Measurements from ENCODE around the gene KRT76. TPM values are rescaled to one million over a fixed set of nuclear protein-coding genes. Genes with fewer than 3 reads are reported as not detected.
"Not testable (repeated sequence)": the region's sequence is repeated elsewhere in the genome, so short reads cannot be mapped to it uniquely, and the experiment has no call there.

The KRT76 gene
- total RNA-seq, 1 donor from 2014 or later: not detected

- Mint-ChIP-seq H3K9me3 (peaks cover 4% of the 10 kb centered on the region), H3K36me3 (ENCODE audit: low read depth) (peaks cover 3% of the 10 kb centered on the region), H3K27ac (no peak overlapping the region), H3K27me3 (ENCODE audit: low read depth) (peaks cover 1% of the 10 kb centered on the region), H3K4me3 (ENCODE audit: low read depth) (no peak overlapping the region), H3K4me1 (ENCODE audit: low read depth) (no peaks in the 10 kb centered on the region)
- intact Hi-C loops (cut with micrococcal nuclease): no loop called here
- DNase-seq (ENCODE audit: low spot score): no peak
Observed at GRCh38 chr12:52765702-52766101, 11.4 kb downstream of the KRT76 start.

GRCh38 chr12:52763991-52764390 is 13.2 kb downstream of the KRT76 start:
- Mint-ChIP-seq H3K9me3 (peaks cover 5% of the 10 kb centered on the region), H3K27me3 (ENCODE audit: low read depth) (peaks cover 1% of the 10 kb centered on the region), H3K4me1 (ENCODE audit: low read depth) (no peaks in the 10 kb centered on the region), H3K27ac (no peak overlapping the region), H3K4me3 (ENCODE audit: low read depth) (no peak overlapping the region), H3K36me3 (ENCODE audit: low read depth) (peaks cover 4% of the 10 kb centered on the region)
- intact Hi-C loops (cut with micrococcal nuclease): no loop called here
- no peak for DNase-seq (ENCODE audit: low spot score)

- Mint-ChIP-seq H3K9me3 (peaks cover 5% of the 10 kb centered on the region), H3K27me3 (ENCODE audit: low read depth) (peaks cover 5% of the 10 kb centered on the region), H3K36me3 (ENCODE audit: low read depth) (peaks cover 4% of the 10 kb centered on the region), H3K27ac (no peak overlapping the region), H3K4me3 (ENCODE audit: low read depth) (no peak overlapping the region), H3K4me1 (ENCODE audit: low read depth) (no peaks in the 10 kb centered on the region)
- intact Hi-C loops (cut with micrococcal nuclease): no loop called here
- no peak for DNase-seq (ENCODE audit: low spot score)
Observed at GRCh38 chr12:52763036-52763659, 14.0 kb downstream of the KRT76 start.

GRCh38 chr12:52761802-52762201 is 15.3 kb downstream of the KRT76 start:
- Mint-ChIP-seq H3K4me1 (ENCODE audit: low read depth) (no peaks in the 10 kb centered on the region), H3K9me3 (peaks cover 5% of the 10 kb centered on the region), H3K27ac (no peak overlapping the region), H3K4me3 (ENCODE audit: low read depth) (no peak overlapping the region), H3K27me3 (ENCODE audit: low read depth) (peaks cover 5% of the 10 kb centered on the region), H3K36me3 (ENCODE audit: low read depth) (peaks cover 4% of the 10 kb centered on the region)
- no peak for DNase-seq (ENCODE audit: low spot score)
- intact Hi-C loops (cut with micrococcal nuclease): no loop called here

- H3K27ac Mint-ChIP-seq; H3K36me3 Mint-ChIP-seq (ENCODE audit: low read depth); H3K27me3 Mint-ChIP-seq (ENCODE audit: low read depth); intact Hi-C loops (cut with micrococcal nuclease); H3K4me3 Mint-ChIP-seq (ENCODE audit: low read depth); DNase-seq (ENCODE audit: low spot score); H3K4me1 Mint-ChIP-seq (ENCODE audit: low read depth); H3K9me3 Mint-ChIP-seq: not testable (repeated sequence)
Observed at GRCh38 chr12:52761218-52761617, 15.9 kb downstream of the KRT76 start.

- Mint-ChIP-seq H3K27ac (no peak overlapping the region), H3K4me3 (ENCODE audit: low read depth) (no peak overlapping the region), H3K4me1 (ENCODE audit: low read depth) (no peaks in the 10 kb centered on the region), H3K36me3 (ENCODE audit: low read depth) (peaks cover 4% of the 10 kb centered on the region), H3K9me3 (peaks cover 5% of the 10 kb centered on the region), H3K27me3 (ENCODE audit: low read depth) (peaks cover 4% of the 10 kb centered on the region)
- DNase-seq (ENCODE audit: low spot score): no peak
- intact Hi-C loops (cut with micrococcal nuclease): no loop called here
Observed at GRCh38 chr12:52760623-52761022, 16.5 kb downstream of the KRT76 start.

GRCh38 chr12:52759695-52760094 is 17.4 kb downstream of the KRT76 start:
- DNase-seq (ENCODE audit: low spot score): no peak
- Mint-ChIP-seq H3K27me3 (ENCODE audit: low read depth) (peaks cover 6% of the 10 kb centered on the region), H3K36me3 (ENCODE audit: low read depth) (peaks cover 4% of the 10 kb centered on the region), H3K4me1 (ENCODE audit: low read depth) (no peaks in the 10 kb centered on the region), H3K4me3 (ENCODE audit: low read depth) (no peak overlapping the region), H3K27ac (no peak overlapping the region), H3K9me3 (peaks cover 5% of the 10 kb centered on the region)
- intact Hi-C loops (cut with micrococcal nuclease): no loop called here

- Mint-ChIP-seq H3K36me3 (ENCODE audit: low read depth) (peaks cover 4% of the 10 kb centered on the region), H3K27me3 (ENCODE audit: low read depth) (peaks cover 6% of the 10 kb centered on the region), H3K27ac (no peak overlapping the region), H3K4me3 (ENCODE audit: low read depth) (no peak overlapping the region), H3K9me3 (peaks cover 5% of the 10 kb centered on the region), H3K4me1 (ENCODE audit: low read depth) (no peaks in the 10 kb centered on the region)
- DNase-seq (ENCODE audit: low spot score): no peak
- intact Hi-C loops (cut with micrococcal nuclease): no loop called here
Observed at GRCh38 chr12:52759218-52759617, 17.9 kb downstream of the KRT76 start.

GRCh38 chr12:52757449-52758176 is 19.5 kb downstream of the KRT76 start:
- no peak overlapping the region for H3K27ac Mint-ChIP-seq
- H3K36me3 Mint-ChIP-seq (ENCODE audit: low read depth): peaks cover 4% of the 10 kb centered on the region
- peaks cover 9% of the 10 kb centered on the region for H3K27me3 Mint-ChIP-seq (ENCODE audit: low read depth)
- peaks cover 5% of the 10 kb centered on the region for H3K9me3 Mint-ChIP-seq
- intact Hi-C loops (cut with micrococcal nuclease): no loop called here
- no peaks in the 10 kb centered on the region for H3K4me1 Mint-ChIP-seq (ENCODE audit: low read depth)
- DNase-seq (ENCODE audit: low spot score): no peak
- no peak overlapping the region for H3K4me3 Mint-ChIP-seq (ENCODE audit: low read depth)

- H3K27me3 Mint-ChIP-seq (ENCODE audit: low read depth): peaks cover 12% of the 10 kb centered on the region
- H3K27ac Mint-ChIP-seq: no peak overlapping the region
Observed at GRCh38 chr12:52756281-52756960, 20.7 kb downstream of the KRT76 start.

GRCh38 chr12:52755533-52755932 is 21.6 kb downstream of the KRT76 start:
- DNase-seq (ENCODE audit: low spot score): no peak
- Mint-ChIP-seq H3K4me1 (ENCODE audit: low read depth) (peaks cover 10% of the 10 kb centered on the region), H3K27me3 (ENCODE audit: low read depth) (peaks cover 18% of the 10 kb centered on the region), H3K9me3 (no peaks in the 10 kb centered on the region), H3K27ac (no peak overlapping the region), H3K36me3 (ENCODE audit: low read depth) (no peaks in the 10 kb centered on the region), H3K4me3 (ENCODE audit: low read depth) (no peak overlapping the region)
- intact Hi-C loops (cut with micrococcal nuclease): no loop called here

More at GRCh38 chr12:52756281-52756960, 20.7 kb downstream of the KRT76 start:
- DNase-seq (ENCODE audit: low spot score): no peak
- peaks cover 4% of the 10 kb centered on the region for H3K36me3 Mint-ChIP-seq (ENCODE audit: low read depth)
- H3K4me1 Mint-ChIP-seq (ENCODE audit: low read depth): peaks cover 1% of the 10 kb centered on the region
- H3K4me3 Mint-ChIP-seq (ENCODE audit: low read depth): no peak overlapping the region
- intact Hi-C loops (cut with micrococcal nuclease): no loop called here
- H3K9me3 Mint-ChIP-seq: peaks cover 5% of the 10 kb centered on the region

GRCh38 chr12:52754135-52754534 is 23.0 kb downstream of the KRT76 start:
- intact Hi-C loops (cut with micrococcal nuclease): no loop called here
- Mint-ChIP-seq H3K27me3 (ENCODE audit: low read depth) (peaks cover 20% of the 10 kb centered on the region), H3K4me1 (ENCODE audit: low read depth) (peaks cover 21% of the 10 kb centered on the region), H3K9me3 (no peaks in the 10 kb centered on the region), H3K4me3 (ENCODE audit: low read depth) (no peak overlapping the region), H3K36me3 (ENCODE audit: low read depth) (no peaks in the 10 kb centered on the region), H3K27ac (no peak overlapping the region)
- DNase-seq (ENCODE audit: low spot score): no peak

GRCh38 chr12:52753283-52753682 is 23.9 kb downstream of the KRT76 start:
- H3K36me3 Mint-ChIP-seq (ENCODE audit: low read depth): no peaks in the 10 kb centered on the region
- no peak overlapping the region for H3K4me3 Mint-ChIP-seq (ENCODE audit: low read depth)
- peaks cover 18% of the 10 kb centered on the region for H3K27me3 Mint-ChIP-seq (ENCODE audit: low read depth)

More at GRCh38 chr12:52753283-52753682, 23.9 kb downstream of the KRT76 start:
- H3K4me1 Mint-ChIP-seq (ENCODE audit: low read depth): peaks cover 29% of the 10 kb centered on the region
- no peak for DNase-seq (ENCODE audit: low spot score)
- H3K27ac Mint-ChIP-seq: no peak overlapping the region
- intact Hi-C loops (cut with micrococcal nuclease): no loop called here
- H3K9me3 Mint-ChIP-seq: no peaks in the 10 kb centered on the region
